Ectodermal cell (in vitro differentiated cells): Measurements from ENCODE around the gene BCAT1.
"Not testable (repeated sequence)": the region's sequence is repeated elsewhere in the genome, so short reads cannot be mapped to it uniquely, and the experiment has no call there.

Experiments
- H3K27ac ChIP-seq: 2 replicates; pipeline ENCODE4 v1.7.0; 2013; ENCODE audit warnings: mild to moderate bottlenecking, low read depth, low read length; ENCODE audit not compliant: insufficient read depth, poor library complexity, severe bottlenecking
- H3K27me3 ChIP-seq: 2 replicates; pipeline ENCODE4 v1.7.0; 2013; ENCODE audit warnings: mild to moderate bottlenecking, low read length; ENCODE audit not compliant: insufficient read depth, control insufficient read depth, poor library complexity, severe bottlenecking
- H3K36me3 ChIP-seq: one replicate; pipeline ENCODE4 v1.7.0; 2013; ENCODE audit warnings: low read length; ENCODE audit not compliant: control insufficient read depth, insufficient read depth
- H3K4me1 ChIP-seq: one replicate; pipeline ENCODE4 v1.7.0; 2013; ENCODE audit warnings: low read length; ENCODE audit not compliant: control insufficient read depth, insufficient read depth
- H3K4me3 ChIP-seq: 2 replicates; pipeline ENCODE4 v1.7.0; 2013; ENCODE audit warnings: low read depth, low read length, control low read depth; ENCODE audit not compliant: insufficient read depth
- H3K9me3 ChIP-seq: 2 replicates; pipeline ENCODE4 v1.7.0; 2013; ENCODE audit warnings: mild to moderate bottlenecking, low read length, moderate library complexity; ENCODE audit not compliant: control insufficient read depth
- WGBS, 2 experiments: methylation state at CpG; one replicate each; pipeline ENCODE4 v1.1.7; 2013; ENCODE audit warnings: missing lambda C conversion rate in 2 of 2; 5-methylcytosine and 5-hydroxymethylcytosine counted together

Gene BCAT1

GRCh38 chr12:24861766-24862540, 86.9 kb downstream of the BCAT1 start:
- no peak overlapping the region for H3K27ac ChIP-seq

GRCh38 chr12:24860546-24860945, 88.4 kb downstream of the BCAT1 start:
- peaks cover 64% of the 10 kb centered on the region for H3K36me3 ChIP-seq
- H3K9me3 ChIP-seq = peaks cover 9% of the 10 kb centered on the region
- no peaks in the 10 kb centered on the region for H3K4me1 ChIP-seq
- no peaks in the 10 kb centered on the region for H3K27me3 ChIP-seq
- H3K4me3 ChIP-seq = no peak overlapping the region
- no peak overlapping the region for H3K27ac ChIP-seq

More at GRCh38 chr12:24861766-24862540, 86.9 kb downstream of the BCAT1 start:
- Histone ChIP-seq H3K36me3 (peaks cover 58% of the 10 kb centered on the region), H3K4me1 (no peaks in the 10 kb centered on the region), H3K27me3 (no peaks in the 10 kb centered on the region), H3K9me3 (peaks cover 9% of the 10 kb centered on the region), H3K4me3 (no peak overlapping the region)
- WGBS, 2 experiments = 89 to 98% methylated on average over 1 of the region's 1 CpG

- H3K9me3 ChIP-seq = peaks cover 6% of the 10 kb centered on the region
- 97 to 98% methylated on average over 3 of the region's 3 CpGs for WGBS, 2 experiments
- H3K27me3 ChIP-seq = no peaks in the 10 kb centered on the region
- H3K36me3 ChIP-seq = peaks cover 45% of the 10 kb centered on the region
- H3K4me1 ChIP-seq = no peaks in the 10 kb centered on the region
- H3K27ac ChIP-seq = no peak overlapping the region
- no peak overlapping the region for H3K4me3 ChIP-seq
Observed at GRCh38 chr12:24856541-24856940, 92.4 kb downstream of the BCAT1 start.

- H3K4me3 ChIP-seq = no peak overlapping the region
- H3K9me3 ChIP-seq = no peaks in the 10 kb centered on the region
- WGBS, 2 experiments = 62 to 63% methylated on average over 6 of the region's 6 CpGs
- no peak overlapping the region for H3K27ac ChIP-seq
- H3K27me3 ChIP-seq = no peaks in the 10 kb centered on the region
- H3K36me3 ChIP-seq = peaks cover 36% of the 10 kb centered on the region
- no peaks in the 10 kb centered on the region for H3K4me1 ChIP-seq
Observed at GRCh38 chr12:24854908-24855307, 94.0 kb downstream of the BCAT1 start.

GRCh38 chr12:24854017-24854416, 94.9 kb downstream of the BCAT1 start:
- 81 to 89% methylated on average over 1 of the region's 1 CpG for WGBS, 2 experiments

GRCh38 chr12:24853588-24853987, 95.3 kb downstream of the BCAT1 start:
- WGBS, 2 experiments = 100% methylated on average over 1 of the region's 2 CpGs; no CpG with 5 or more reads in 1 of the 2 experiments
- Histone ChIP-seq H3K4me3 (no peak overlapping the region), H3K4me1 (no peaks in the 10 kb centered on the region), H3K27ac (no peak overlapping the region), H3K36me3 (peaks cover 32% of the 10 kb centered on the region), H3K9me3 (no peaks in the 10 kb centered on the region), H3K27me3 (no peaks in the 10 kb centered on the region)

More at GRCh38 chr12:24854017-24854416, 94.9 kb downstream of the BCAT1 start:
- peaks cover 32% of the 10 kb centered on the region for H3K36me3 ChIP-seq
- no peak overlapping the region for H3K27ac ChIP-seq
- H3K4me1 ChIP-seq = no peaks in the 10 kb centered on the region
- H3K9me3 ChIP-seq = no peaks in the 10 kb centered on the region
- no peak overlapping the region for H3K4me3 ChIP-seq
- H3K27me3 ChIP-seq = no peaks in the 10 kb centered on the region

- no CpG with 5 or more reads among the region's 2 CpGs for WGBS, 2 experiments
- no peaks in the 10 kb centered on the region for H3K9me3 ChIP-seq
- H3K27ac ChIP-seq = no peak overlapping the region
- no peak overlapping the region for H3K4me3 ChIP-seq
- H3K36me3 ChIP-seq = peaks cover 27% of the 10 kb centered on the region
- H3K4me1 ChIP-seq = no peaks in the 10 kb centered on the region
- H3K27me3 ChIP-seq = no peaks in the 10 kb centered on the region
Observed at GRCh38 chr12:24853094-24853493, 95.8 kb downstream of the BCAT1 start.

- H3K4me3 ChIP-seq = no peak overlapping the region
- peaks cover 21% of the 10 kb centered on the region for H3K36me3 ChIP-seq
Observed at GRCh38 chr12:24852420-24852819, 96.5 kb downstream of the BCAT1 start.

GRCh38 chr12:24851883-24852282, 97.0 kb downstream of the BCAT1 start:
- H3K4me3 ChIP-seq, H3K27me3 ChIP-seq, H3K4me1 ChIP-seq, H3K27ac ChIP-seq, H3K9me3 ChIP-seq: not testable (repeated sequence)
- H3K36me3 ChIP-seq = peaks cover 16% of the 10 kb centered on the region
- WGBS, 2 experiments = 54% methylated on average over 2 of the region's 2 CpGs

More at GRCh38 chr12:24852420-24852819, 96.5 kb downstream of the BCAT1 start:
- no peak overlapping the region for H3K27ac ChIP-seq
- H3K4me1 ChIP-seq = no peaks in the 10 kb centered on the region
- no peaks in the 10 kb centered on the region for H3K9me3 ChIP-seq
- WGBS, 2 experiments = 100% methylated on average over 1 of the region's 1 CpG; no CpG with 5 or more reads in 1 of the 2 experiments
- H3K27me3 ChIP-seq = no peaks in the 10 kb centered on the region

GRCh38 chr12:24851341-24851740, 97.6 kb downstream of the BCAT1 start:
- 81 to 93% methylated on average over 3 of the region's 3 CpGs for WGBS, 2 experiments
- H3K4me1 ChIP-seq = no peaks in the 10 kb centered on the region
- H3K27ac ChIP-seq = no peak overlapping the region
- H3K27me3 ChIP-seq = no peaks in the 10 kb centered on the region
- no peaks in the 10 kb centered on the region for H3K9me3 ChIP-seq
- no peak overlapping the region for H3K4me3 ChIP-seq
- H3K36me3 ChIP-seq = peaks cover 12% of the 10 kb centered on the region
